ENCODE data around the gene ZNF410. TPM values are rescaled to one million over a fixed set of nuclear protein-coding genes. Genes with fewer than 3 reads are reported as not detected.

The ZNF410 gene
- total and polyA plus RNA-seq, 2 of the 13 experiments (the other 11 are each of a cell fraction or from before 2014, with no cell fraction given): 19.2 to 44.3 TPM

DNA sequence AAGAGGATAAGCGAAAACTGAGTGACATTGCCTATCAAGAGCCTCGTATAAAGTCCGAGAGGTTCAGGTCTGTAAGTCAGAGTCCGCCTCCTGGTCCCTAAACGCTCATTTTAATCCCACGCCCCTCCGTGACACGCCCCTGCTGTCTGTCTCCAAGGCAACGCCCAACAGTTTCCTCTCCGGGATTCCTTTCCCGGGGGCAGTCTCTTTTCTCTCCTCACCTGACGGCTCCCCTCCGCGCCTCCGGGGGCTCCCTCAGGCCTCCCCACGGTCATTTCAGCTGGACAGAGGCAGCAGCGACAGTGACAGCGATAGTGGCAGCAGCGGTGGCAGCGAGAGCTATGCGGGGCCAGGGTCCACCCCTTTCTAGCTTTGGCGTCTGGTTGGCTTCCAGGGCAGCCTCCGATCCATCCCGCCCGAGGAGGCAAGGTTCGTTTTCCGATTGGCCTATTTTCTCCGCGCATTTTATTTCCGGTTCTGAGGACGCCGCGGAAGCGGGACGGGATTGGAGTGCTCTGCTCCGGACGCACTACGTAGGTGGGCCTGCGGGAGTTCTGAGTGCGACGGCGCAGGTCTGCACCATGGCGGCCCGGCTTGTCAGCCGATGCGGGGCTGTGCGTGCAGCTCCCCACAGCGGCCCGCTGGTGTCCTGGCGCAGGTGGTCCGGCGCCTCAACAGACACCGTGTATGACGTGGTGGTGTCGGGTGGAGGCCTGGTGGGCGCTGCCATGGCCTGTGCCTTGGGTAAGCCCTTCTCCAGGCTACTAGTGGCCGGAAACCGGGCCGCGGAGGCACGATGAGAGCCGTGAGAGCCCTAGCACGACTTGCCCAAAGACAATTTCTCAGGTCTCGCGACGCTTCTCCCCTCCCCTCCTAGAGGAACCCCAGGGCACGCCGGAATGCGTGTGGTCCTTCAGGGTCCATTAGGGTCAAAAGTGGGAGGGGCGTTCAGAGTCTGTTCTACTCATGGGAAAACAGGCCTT, 63.4 kb downstream of the ZNF410 start, which contains the start of the genes COQ6 and FAM161B (continued):
- TF ChIP-seq LBX2 (CRISPR knock-in tag; IDR thresholded peaks at IDR 0.05; ENCODE audit: borderline replicate concordance) (peak; percentile 70; the same call in 1 of the 2 replicates), ZFP36L1 (CRISPR knock-in tag; IDR thresholded peaks at IDR 0.05) (no peak; the same call in 1 of the 2 replicates), ZFAT (CRISPR knock-in tag; conservative IDR thresholded peaks at IDR 0.05) (no peak), ZNF382 (CRISPR knock-in tag; IDR thresholded peaks at IDR 0.05; ENCODE audit: borderline replicate concordance) (no peak), NCOA1 (CRISPR knock-in tag; IDR thresholded peaks at IDR 0.05) (peak; percentile 79; the same call in 1 of the 2 replicates), GLI4 (CRISPR knock-in tag; IDR thresholded peaks at IDR 0.05; ENCODE audit: borderline replicate concordance) (no peak), NFE2 (CRISPR knock-in tag; IDR thresholded peaks at IDR 0.05) (no peak), PRDM10 (CRISPR knock-in tag; IDR thresholded peaks at IDR 0.05; ENCODE audit: low read depth) (peak; percentile 84), ZNF34 (CRISPR knock-in tag; IDR thresholded peaks at IDR 0.05; ENCODE audit: borderline replicate concordance) (no peak), GATAD1 (CRISPR knock-in tag; IDR thresholded peaks at IDR 0.05) (peak; percentile 89), SNAPC2 (CRISPR knock-in tag; IDR thresholded peaks at IDR 0.05) (peak; percentile 76; the same call in 1 of the 2 replicates), POGK (CRISPR knock-in tag; conservative IDR thresholded peaks at IDR 0.05) (peak; percentile 85), NFIB (CRISPR knock-in tag; IDR thresholded peaks at IDR 0.05; ENCODE audit: borderline replicate concordance) (no peak), MEF2D (CRISPR knock-in tag; IDR thresholded peaks at IDR 0.05) (no peak; the same call in none of the 2 replicates), NR2F1 (CRISPR knock-in tag; IDR thresholded peaks at IDR 0.05) (peak in 1 of 2 experiments; percentile 73; a peak in 2 of 4 replicates), ZNF547 (CRISPR knock-in tag; IDR thresholded peaks at IDR 0.05) (peak; percentile 87), IRX3 (CRISPR knock-in tag; IDR thresholded peaks at IDR 0.05; ENCODE audit: borderline replicate concordance, low read depth) (no peak), ZMYM4 (CRISPR knock-in tag; IDR thresholded peaks at IDR 0.05) (peak; percentile 85), ZNF160 (CRISPR knock-in tag; IDR thresholded peaks at IDR 0.05) (no peak), ZNF577 (CRISPR knock-in tag; IDR thresholded peaks at IDR 0.05; ENCODE audit: borderline replicate concordance, low read depth) (no peak), MED13 (CRISPR knock-in tag; IDR thresholded peaks at IDR 0.05) (no peak), CAMTA2 (CRISPR knock-in tag; IDR thresholded peaks at IDR 0.05; ENCODE audit: borderline replicate concordance) (0 out of 2 replicates have a peak, but pooled peaks have one; percentile 76), AHR (CRISPR knock-in tag; IDR thresholded peaks at IDR 0.05) (no peak; the same call in 1 of the 2 replicates)

Data from HepG2 (cell line).